H7 (cell line): Measurements from ENCODE around the gene TM6SF1. TPM values are rescaled to one million over a fixed set of nuclear protein-coding genes. Genes with fewer than 3 reads are reported as not detected.
"Not testable (repeated sequence)": the region's sequence is repeated elsewhere in the genome, so short reads cannot be mapped to it uniquely, and the experiment has no call there.

Experiments used
- DNase-seq: peaks from one replicate; pipeline ENCODE4 v3.0.0; 2012
- H3K27me3 ChIP-seq: 2 replicates; pipeline ENCODE4 v1.6.0; 2011; ENCODE audit warnings: mild to moderate bottlenecking, low read length; ENCODE audit not compliant: control insufficient read depth, insufficient read depth
- H3K36me3 ChIP-seq: replicated peaks from 2 replicates; pipeline ENCODE4 v1.5.1; 2011; ENCODE audit warnings: low read length; ENCODE audit not compliant: control insufficient read depth, insufficient read depth
- H3K4me3 ChIP-seq: 2 replicates; pipeline ENCODE4 v1.5.1; 2011; ENCODE audit warnings: low read depth, mild to moderate bottlenecking, control low read depth, low read length, moderate library complexity; ENCODE audit not compliant: insufficient read depth
- total RNA-seq: library from RNA; depleted of rRNA; stranded (reverse); fragments of >200 nt; shearing (Covaris generic); gene quantifications from 2 replicates; pipeline ENCODE4 v1.2.3, GENCODE V29; 2014; rRNA removed

The TM6SF1 gene
- total RNA-seq: 0.62 and 0.63 TPM in 2 replicates

GRCh38 chr15:83106994-83107840 lies at the start of gene TM6SF1:
TSS of gene TM6SF1 (plus strand) at chr15:83107645. CDS start at chr15:83107681, 36 bp downstream.
- Histone ChIP-seq H3K27me3 (peaks cover 23% of the 10 kb centered on the region), H3K4me3 (peak within 1 kb of the TSS; percentile 60), H3K36me3 (no peaks in the 10 kb centered on the region)
- DNase-seq: peak; percentile 78

- Histone ChIP-seq H3K36me3 (peaks cover 7% of the 10 kb centered on the region), H3K4me3 (no peak overlapping the region), H3K27me3 (no peaks in the 10 kb centered on the region)
- DNase-seq: no peak
Measured at GRCh38 chr15:83057696-83058376, 49.6 kb upstream of the TM6SF1 start.

- no peaks in the 10 kb centered on the region for H3K27me3 ChIP-seq
- peaks cover 4% of the 10 kb centered on the region for H3K36me3 ChIP-seq
- no peak overlapping the region for H3K4me3 ChIP-seq
- DNase-seq: no peak
Measured at GRCh38 chr15:83061680-83062079, 45.8 kb upstream of the TM6SF1 start.

DNA sequence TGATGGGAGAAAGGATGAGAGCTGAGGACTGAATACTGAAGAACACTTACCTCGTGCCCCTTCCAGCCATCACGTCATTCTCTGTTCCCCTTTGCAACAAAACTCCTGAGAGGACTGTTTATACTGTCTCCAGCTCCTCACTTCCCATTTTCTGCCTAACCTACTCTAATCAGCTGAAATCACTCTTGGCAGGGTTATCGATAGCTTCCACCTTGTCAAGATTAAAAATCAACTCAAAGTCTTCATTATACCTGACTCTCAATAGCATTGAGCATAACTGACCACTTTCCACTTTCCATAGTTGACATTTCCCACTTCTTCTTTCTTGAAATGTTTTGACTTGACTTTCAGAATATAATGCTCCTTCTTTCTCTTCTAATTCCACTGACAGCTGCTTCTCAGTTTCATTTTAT lies 44.7 kb upstream of the TM6SF1 start:
- no peak for DNase-seq
- peaks cover 4% of the 10 kb centered on the region for H3K36me3 ChIP-seq
- H3K27me3 ChIP-seq: no peaks in the 10 kb centered on the region
- no peak overlapping the region for H3K4me3 ChIP-seq

- no peak for DNase-seq
- Histone ChIP-seq H3K27me3 (no peaks in the 10 kb centered on the region), H3K4me3 (no peak overlapping the region), H3K36me3 (peaks cover 4% of the 10 kb centered on the region)
Measured at GRCh38 chr15:83063551-83063950, 43.9 kb upstream of the TM6SF1 start.

DNA sequence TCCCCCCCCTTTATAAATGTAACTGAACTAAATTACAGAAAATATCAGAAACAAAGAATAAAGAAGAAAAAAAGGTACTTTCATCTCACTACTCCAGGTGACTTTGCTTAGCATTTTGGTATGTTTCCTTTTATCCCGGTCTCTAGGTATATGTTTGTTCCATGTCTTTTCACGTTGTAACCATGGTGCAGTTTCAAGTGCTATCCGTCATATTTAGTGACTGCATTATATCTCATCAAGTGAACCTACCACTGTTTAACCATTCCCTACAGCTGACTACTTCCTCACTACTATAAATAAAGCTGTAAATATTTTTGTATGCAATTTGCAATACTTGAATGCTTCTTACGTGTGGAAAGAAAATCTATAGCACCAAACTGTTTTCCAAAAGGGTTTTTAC lies 42.6 kb upstream of the TM6SF1 start:
- H3K27me3 ChIP-seq: no peaks in the 10 kb centered on the region
- no peak overlapping the region for H3K4me3 ChIP-seq
- H3K36me3 ChIP-seq: peaks cover 4% of the 10 kb centered on the region
- no peak for DNase-seq

GRCh38 chr15:83065431-83065830 lies 42.0 kb upstream of the TM6SF1 start:
- DNase-seq: no peak

GRCh38 chr15:83066034-83066733 lies 41.3 kb upstream of the TM6SF1 start:
- Histone ChIP-seq H3K27me3 (no peaks in the 10 kb centered on the region), H3K36me3 (peaks cover 4% of the 10 kb centered on the region), H3K4me3 (peak overlapping the region; percentile 83)
- DNase-seq: no peak

More at GRCh38 chr15:83065431-83065830, 42.0 kb upstream of the TM6SF1 start:
- H3K4me3 ChIP-seq: peak overlapping the region; percentile 83
- H3K36me3 ChIP-seq: peaks cover 4% of the 10 kb centered on the region
- no peaks in the 10 kb centered on the region for H3K27me3 ChIP-seq

GRCh38 chr15:83066734-83067637 lies 40.5 kb upstream of the TM6SF1 start, which contains the start of gene BTBD1:
TSS of gene BTBD1 (minus strand) at chr15:83067252. CDS start at chr15:83067151, 101 bp downstream.
- Histone ChIP-seq H3K36me3 (peaks cover 4% of the 10 kb centered on the region), H3K27me3 (no peaks in the 10 kb centered on the region), H3K4me3 (peak within 1 kb of the TSS; percentile 83)
- peak; percentile 94 for DNase-seq

- no peak for DNase-seq
- Histone ChIP-seq H3K27me3 (no peaks in the 10 kb centered on the region), H3K4me3 (peak overlapping the region; percentile 83), H3K36me3 (peaks cover 2% of the 10 kb centered on the region)
Measured at GRCh38 chr15:83067638-83067962, 39.8 kb upstream of the TM6SF1 start.

- no peak for DNase-seq
- Histone ChIP-seq H3K27me3 (no peaks in the 10 kb centered on the region), H3K36me3 (no peaks in the 10 kb centered on the region), H3K4me3 (no peak overlapping the region)
Measured at GRCh38 chr15:83068054-83068453, 39.4 kb upstream of the TM6SF1 start.

GRCh38 chr15:83069211-83069642 lies 38.2 kb upstream of the TM6SF1 start:
- peak; percentile 86 for DNase-seq
- not testable (repeated sequence) for H3K27me3 ChIP-seq, H3K4me3 ChIP-seq, H3K36me3 ChIP-seq

DNA sequence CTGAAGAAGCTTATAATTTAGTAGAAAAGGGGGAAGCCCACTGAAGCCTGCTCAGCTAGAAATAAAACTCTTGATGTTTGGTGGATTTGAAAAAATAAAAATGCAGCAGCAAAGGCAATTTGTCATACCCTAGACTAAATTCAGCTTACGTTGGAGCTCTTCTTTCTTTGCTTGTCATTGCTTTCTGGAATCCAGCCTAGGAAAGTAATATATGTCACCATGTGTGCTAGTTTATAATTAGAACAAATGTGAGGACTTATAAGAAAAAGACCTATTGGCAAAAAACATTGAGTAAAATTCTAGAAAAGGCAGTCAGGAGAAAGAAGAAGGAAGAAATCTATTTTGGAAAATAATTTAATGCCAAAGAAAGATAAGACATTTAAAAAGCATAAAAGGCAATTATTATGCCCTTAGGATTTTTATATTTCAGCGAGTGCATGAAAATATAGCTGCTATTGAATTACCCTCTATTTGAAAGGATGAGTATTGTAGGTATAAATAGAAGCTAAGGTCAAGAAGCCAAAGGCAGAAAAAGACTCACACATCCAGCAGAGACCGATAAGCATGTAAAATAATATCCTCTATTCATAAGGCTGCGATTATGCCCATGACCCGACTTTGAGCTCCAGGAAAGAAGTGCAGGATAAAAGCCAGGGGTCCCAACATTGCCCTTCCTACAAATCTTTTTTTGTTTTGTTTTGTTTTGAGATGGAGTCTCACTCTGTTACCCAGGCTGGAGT lies 29.8 kb upstream of the TM6SF1 start:
- H3K4me3 ChIP-seq: no peak overlapping the region
- no peaks in the 10 kb centered on the region for H3K36me3 ChIP-seq
- DNase-seq: no peak
- H3K27me3 ChIP-seq: no peaks in the 10 kb centered on the region
